Stimulated activated CD4-positive, alpha-beta T cell treated with anti-CD3 and anti-CD28 coated beads, TNF-alpha, amount 100 ng/mL, for 4 hours (primary cell): ENCODE data around the gene PEAK1.
"Not testable (repeated sequence)": the region's sequence is repeated elsewhere in the genome, so short reads cannot be mapped to it uniquely, and the experiment has no call there.

ENCODE experiments used
- DNase-seq, 3 experiments: peaks; one replicate each; pipeline ENCODE4 v3.0.0-alpha.2; 2020; ENCODE audit warnings: low read depth in 3 of 3

PEAK1 gene

GRCh38 chr15:77420610-77421369 is 886 bp upstream of the PEAK1 start, which contains the start of gene HMG20A:
Gene HMG20A (plus strand): TSS chr15:77420888. CDS start chr15:77458408, 37,520 bp downstream.
- peak in 2 of 3 experiments; percentile 33 to 44 for DNase-seq

- peak; percentile 35 to 53 (median 39) for DNase-seq
Measured at GRCh38 chr15:77418966-77419835, 703 bp downstream of the PEAK1 start.

- DNase-seq, result no peak
Measured at GRCh38 chr15:77418391-77418965, 1.4 kb downstream of the PEAK1 start.

GRCh38 chr15:77417602-77418001 is 2.3 kb downstream of the PEAK1 start:
- no peak for DNase-seq

- no peak for DNase-seq
Measured at GRCh38 chr15:77416954-77417353, 3.0 kb downstream of the PEAK1 start.

GRCh38 chr15:77416148-77416455 is 3.8 kb downstream of the PEAK1 start:
- no peak for DNase-seq

- no peak for DNase-seq
Measured at GRCh38 chr15:77415450-77416147, 4.3 kb downstream of the PEAK1 start.

- no peak for DNase-seq
Measured at GRCh38 chr15:77414789-77415442, 5.0 kb downstream of the PEAK1 start.

GRCh38 chr15:77413699-77414349 is 6.1 kb downstream of the PEAK1 start:
- DNase-seq, result no peak

GRCh38 chr15:77412972-77413698 is 6.8 kb downstream of the PEAK1 start:
- DNase-seq, result no peak

GRCh38 chr15:77411619-77411976 is 8.3 kb downstream of the PEAK1 start:
- DNase-seq, result no peak

- no peak for DNase-seq
Measured at GRCh38 chr15:77410701-77411618, 8.9 kb downstream of the PEAK1 start.

- not testable (repeated sequence) for DNase-seq
Measured at GRCh38 chr15:77410157-77410500, 9.8 kb downstream of the PEAK1 start.

- DNase-seq, result no peak
Measured at GRCh38 chr15:77409259-77410156, 10.4 kb downstream of the PEAK1 start.

GRCh38 chr15:77406846-77407245 is 13.1 kb downstream of the PEAK1 start:
- no peak for DNase-seq

- DNase-seq, result not testable (repeated sequence)
Measured at GRCh38 chr15:77406173-77406759, 13.6 kb downstream of the PEAK1 start.

GRCh38 chr15:77402740-77403379 is 17.0 kb downstream of the PEAK1 start:
- no peak for DNase-seq
